AG09309 (cell line): ENCODE data around the gene MS4A6E.
A peak's percentile ranks its signal among the peaks of the same experiment; 100 is the strongest.
"Not testable (repeated sequence)": the region's sequence is repeated elsewhere in the genome, so short reads cannot be mapped to it uniquely, and the experiment has no call there.

Source experiments
- DNase-seq: peaks from one replicate; pipeline ENCODE4 v3.0.0-alpha.2; 2010; ENCODE audit warnings: low read depth
- H3K4me3 ChIP-seq: 2 replicates; pipeline ENCODE4 v1.5.1; 2011; ENCODE audit warnings: mild to moderate bottlenecking, low read depth, low read length, moderate library complexity; ENCODE audit not compliant: control insufficient read depth
- CTCF ChIP-seq: IDR thresholded peaks from 2 replicates; pipeline ENCODE4 v1.5.1; 2011; ENCODE audit warnings: mild to moderate bottlenecking, low read depth, low read length, inconsistent platforms; ENCODE audit not compliant: insufficient read depth, control insufficient read depth; ENCODE audit errors: missing control alignments

The MS4A6E gene

GRCh38 chr11:60360621-60361020 is 33.6 kb downstream of the MS4A6E start:
- H3K4me3 ChIP-seq, result no peak overlapping the region
- DNase-seq, result no peak
- TF ChIP-seq CTCF, result no peak

- no peak for TF ChIP-seq CTCF
- no peak for DNase-seq
- no peak overlapping the region for H3K4me3 ChIP-seq
Measured at GRCh38 chr11:60362241-60362640, 35.2 kb downstream of the MS4A6E start.

- no peak overlapping the region for H3K4me3 ChIP-seq
- peak; percentile 74 for TF ChIP-seq CTCF
- DNase-seq, result no peak
Measured at GRCh38 chr11:60363542-60364470, 36.8 kb downstream of the MS4A6E start.

- DNase-seq, H3K4me3 ChIP-seq: not testable (repeated sequence)
Measured at GRCh38 chr11:60366262-60366904, 39.3 kb downstream of the MS4A6E start.

- DNase-seq, result no peak
Measured at GRCh38 chr11:60367009-60367408, 40.0 kb downstream of the MS4A6E start.

GRCh38 chr11:60367896-60368295 is 40.8 kb downstream of the MS4A6E start:
- H3K4me3 ChIP-seq, result no peak overlapping the region
- no peak for TF ChIP-seq CTCF
- no peak for DNase-seq

More at GRCh38 chr11:60367009-60367408, 40.0 kb downstream of the MS4A6E start:
- no peak for TF ChIP-seq CTCF
- H3K4me3 ChIP-seq, result no peak overlapping the region

GRCh38 chr11:60370252-60370810 is 43.3 kb downstream of the MS4A6E start:
- H3K4me3 ChIP-seq, result no peak overlapping the region
- no peak for DNase-seq
- no peak for TF ChIP-seq CTCF
